HG02938 (cell line): ENCODE data around the gene CDCA3.

ENCODE experiments used
- ATAC-seq: cut with Tn5 transposase; IDR thresholded peaks from one replicate; pipeline ENCODE4 v1.9.1; 2021; ENCODE audit warnings: mild to moderate bottlenecking, moderate library complexity; ENCODE audit not compliant: unreplicated experiment

The CDCA3 gene

GRCh38 chr12:6833189-6833890 is 17.7 kb downstream of the CDCA3 start:
- no peak for ATAC-seq

GRCh38 chr12:6832125-6832524 is 19.0 kb downstream of the CDCA3 start:
- no peak for ATAC-seq

- no peak for ATAC-seq
Observed at GRCh38 chr12:6831450-6831995, 19.6 kb downstream of the CDCA3 start.

- ATAC-seq = no peak
Observed at GRCh38 chr12:6830999-6831398, 20.1 kb downstream of the CDCA3 start.

GRCh38 chr12:6830286-6830890 is 20.7 kb downstream of the CDCA3 start:
- no peak for ATAC-seq

- no peak for ATAC-seq
Observed at GRCh38 chr12:6829536-6830220, 21.4 kb downstream of the CDCA3 start.

- ATAC-seq = no peak
Observed at GRCh38 chr12:6828781-6829535, 22.1 kb downstream of the CDCA3 start.

- no peak for ATAC-seq
Observed at GRCh38 chr12:6827982-6828780, 22.9 kb downstream of the CDCA3 start, which contains the start of gene P3H3. P3H3 (plus strand) TSS chr12:6828407; CDS start chr12:6828441, 34 bp downstream.

GRCh38 chr12:6827437-6827911 is 23.6 kb downstream of the CDCA3 start:
- ATAC-seq = no peak

- no peak for ATAC-seq
Observed at GRCh38 chr12:6826734-6827436, 24.2 kb downstream of the CDCA3 start.

- no peak for ATAC-seq
Observed at GRCh38 chr12:6826125-6826733, 24.9 kb downstream of the CDCA3 start.

- no peak for ATAC-seq
Observed at GRCh38 chr12:6825398-6826124, 25.5 kb downstream of the CDCA3 start.

GRCh38 chr12:6824901-6825381 is 26.1 kb downstream of the CDCA3 start:
- ATAC-seq = no peak

- no peak for ATAC-seq
Observed at GRCh38 chr12:6824085-6824775, 26.9 kb downstream of the CDCA3 start.

- ATAC-seq = no peak
Observed at GRCh38 chr12:6823182-6824084, 27.7 kb downstream of the CDCA3 start.

- ATAC-seq = no peak
Observed at GRCh38 chr12:6822426-6823135, 28.5 kb downstream of the CDCA3 start.
